Measurements from ENCODE around the gene DMD. TPM values are rescaled to one million over a fixed set of nuclear protein-coding genes. Genes with fewer than 3 reads are reported as not detected.
"Not testable (repeated sequence)": the region's sequence is repeated elsewhere in the genome, so short reads cannot be mapped to it uniquely, and the experiment has no call there.

Gene DMD
- total and polyA plus RNA-seq, 2 donors from 2014 or later, result 4.2 to 17.9 TPM

GRCh38 chrX:31480696-31481095, 1730.7 kb downstream of the DMD start:
- H3K4me1 ChIP-seq (ENCODE audit: control insufficient read depth in 2 of 3, insufficient read depth in 2 of 3, low read depth in 1 of 3, low read length in 3 of 3), result no peaks in the 10 kb centered on the region
- H3K27ac ChIP-seq (ENCODE audit: low read depth in 2 of 2, low read length in 2 of 2), result no peak overlapping the region
- H3K9me3 ChIP-seq (ENCODE audit: control insufficient read depth in 2 of 3, insufficient read depth in 1 of 3, low read length in 3 of 3), result no peaks in the 10 kb centered on the region
- FAIRE-seq (no peak), DNase-seq (no peak)
- H3K9ac ChIP-seq (ENCODE audit: low read length in 3 of 3), result no peak overlapping the region
- no peak for TF ChIP-seq CTCF (IDR thresholded peaks at IDR 0.05; ENCODE audit: borderline replicate concordance, extremely low read depth, insufficient read depth)
- intact Hi-C loops (cut with DNase I), result no loop called here
- H3K36me3 ChIP-seq (ENCODE audit: control insufficient read depth in 2 of 3, insufficient read depth in 3 of 3, low read length in 3 of 3), result no peaks in the 10 kb centered on the region
- no peaks in the 10 kb centered on the region for H3K27me3 ChIP-seq (ENCODE audit: control insufficient read depth, insufficient read depth, low read length)
- no peak overlapping the region for H3K4me3 ChIP-seq (ENCODE audit: low read length in 3 of 3)

- FAIRE-seq, result no peak
- no peak overlapping the region for H3K9ac ChIP-seq (ENCODE audit: low read length in 3 of 3)
Observed at GRCh38 chrX:31471229-31471628, 1740.1 kb downstream of the DMD start.

GRCh38 chrX:31470753-31471152, 1740.6 kb downstream of the DMD start:
- intact Hi-C loops (cut with DNase I); H3K4me1 ChIP-seq (ENCODE audit: control insufficient read depth in 2 of 3, insufficient read depth in 2 of 3, low read depth in 1 of 3, low read length in 3 of 3); DNase-seq; H3K9ac ChIP-seq (ENCODE audit: low read length in 3 of 3); H3K36me3 ChIP-seq (ENCODE audit: control insufficient read depth in 2 of 3, insufficient read depth in 3 of 3, low read length in 3 of 3); H3K4me3 ChIP-seq (ENCODE audit: low read length in 3 of 3); H3K9me3 ChIP-seq (ENCODE audit: control insufficient read depth in 2 of 3, insufficient read depth in 1 of 3, low read length in 3 of 3); FAIRE-seq; H3K27ac ChIP-seq (ENCODE audit: low read depth in 2 of 2, low read length in 2 of 2); H3K27me3 ChIP-seq (ENCODE audit: control insufficient read depth, insufficient read depth, low read length): not testable (repeated sequence)

More at GRCh38 chrX:31471229-31471628, 1740.1 kb downstream of the DMD start:
- TF ChIP-seq CTCF (IDR thresholded peaks at IDR 0.05; ENCODE audit: borderline replicate concordance, extremely low read depth, insufficient read depth), result no peak
- no peak for DNase-seq
- Histone ChIP-seq H3K27ac (ENCODE audit: low read depth in 2 of 2, low read length in 2 of 2) (no peak overlapping the region), H3K9me3 (ENCODE audit: control insufficient read depth in 2 of 3, insufficient read depth in 1 of 3, low read length in 3 of 3) (no peaks in the 10 kb centered on the region), H3K27me3 (ENCODE audit: control insufficient read depth, insufficient read depth, low read length) (no peaks in the 10 kb centered on the region), H3K36me3 (ENCODE audit: control insufficient read depth in 2 of 3, insufficient read depth in 3 of 3, low read length in 3 of 3) (no peaks in the 10 kb centered on the region), H3K4me3 (ENCODE audit: low read length in 3 of 3) (no peak overlapping the region), H3K4me1 (ENCODE audit: control insufficient read depth in 2 of 3, insufficient read depth in 2 of 3, low read depth in 1 of 3, low read length in 3 of 3) (no peaks in the 10 kb centered on the region)
- intact Hi-C loops (cut with DNase I), result no loop called here

GRCh38 chrX:31464306-31464915, 1746.9 kb downstream of the DMD start:
- H3K4me1 ChIP-seq (ENCODE audit: control insufficient read depth in 2 of 3, insufficient read depth in 2 of 3, low read depth in 1 of 3, low read length in 3 of 3), result no peaks in the 10 kb centered on the region
- no peak overlapping the region for H3K4me3 ChIP-seq (ENCODE audit: low read length in 3 of 3)
- H3K9me3 ChIP-seq (ENCODE audit: control insufficient read depth in 2 of 3, insufficient read depth in 1 of 3, low read length in 3 of 3), result no peaks in the 10 kb centered on the region
- no peak for FAIRE-seq
- H3K27ac ChIP-seq (ENCODE audit: low read depth in 2 of 2, low read length in 2 of 2), result no peak overlapping the region
- no peaks in the 10 kb centered on the region for H3K27me3 ChIP-seq (ENCODE audit: control insufficient read depth, insufficient read depth, low read length)
- no peak for TF ChIP-seq CTCF (IDR thresholded peaks at IDR 0.05; ENCODE audit: borderline replicate concordance, extremely low read depth, insufficient read depth)
- intact Hi-C loops (cut with DNase I), result no loop called here
- no peak overlapping the region for H3K9ac ChIP-seq (ENCODE audit: low read length in 3 of 3)
- no peak for DNase-seq
- H3K36me3 ChIP-seq (ENCODE audit: control insufficient read depth in 2 of 3, insufficient read depth in 3 of 3, low read length in 3 of 3), result no peaks in the 10 kb centered on the region

Measured in kidney (tissue), 14 donors.